ENCODE data around the gene CYP46A1.
"Not testable (repeated sequence)": the region's sequence is repeated elsewhere in the genome, so short reads cannot be mapped to it uniquely, and the experiment has no call there.

CYP46A1 gene

GRCh38 chr14:99749763-99750715 lies 65.9 kb downstream of the CYP46A1 start:
- no peak for DNase-seq

GRCh38 chr14:99750746-99751450 lies 66.8 kb downstream of the CYP46A1 start:
- no peak for DNase-seq

- no peak for DNase-seq
These were observed 67.7 kb downstream of the CYP46A1 start for GRCh38 chr14:99751539-99752485.

- no peak for DNase-seq
These were observed 68.5 kb downstream of the CYP46A1 start for GRCh38 chr14:99752486-99753121.

- no peak for DNase-seq
These were observed 69.4 kb downstream of the CYP46A1 start for GRCh38 chr14:99753225-99754140.

- no peak for DNase-seq
These were observed 70.3 kb downstream of the CYP46A1 start for GRCh38 chr14:99754141-99755067.

- no peak for DNase-seq
These were observed 70.9 kb downstream of the CYP46A1 start for GRCh38 chr14:99755068-99755405.

GRCh38 chr14:99755629-99756603 lies 71.8 kb downstream of the CYP46A1 start:
- no peak for DNase-seq

GRCh38 chr14:99756796-99757195 lies 72.7 kb downstream of the CYP46A1 start:
- no peak for DNase-seq

- no peak for DNase-seq
These were observed 73.4 kb downstream of the CYP46A1 start for GRCh38 chr14:99757331-99758070.

GRCh38 chr14:99758121-99758821 lies 74.2 kb downstream of the CYP46A1 start:
- DNase-seq: no peak

- no peak for DNase-seq
These were observed 74.9 kb downstream of the CYP46A1 start for GRCh38 chr14:99758872-99759545.

GRCh38 chr14:99759546-99759925 lies 75.4 kb downstream of the CYP46A1 start:
- DNase-seq: no peak

GRCh38 chr14:99760817-99761216 lies 76.7 kb downstream of the CYP46A1 start:
- DNase-seq: no peak

GRCh38 chr14:99762911-99763310 lies 78.8 kb downstream of the CYP46A1 start:
- DNase-seq: not testable (repeated sequence)

- no peak for DNase-seq
These were observed 79.6 kb downstream of the CYP46A1 start for GRCh38 chr14:99763527-99764221.

Measured in activated CD4-positive, alpha-beta T cell treated with anti-CD3 and anti-CD28 coated beads for 4 hours (primary cell).